Measurements from ENCODE around the gene REXO1.

- TF ChIP-seq POLR2AphosphoS5 (IDR thresholded peaks at IDR 0.05; ENCODE audit: insufficient read depth, low read depth, low read length) (no peak), MYC (IDR thresholded peaks at IDR 0.05; ENCODE audit: low read depth, low read length) (no peak), POLR2A (IDR thresholded peaks at IDR 0.05; ENCODE audit: low read depth, low read length) (no peak), CTCF (IDR thresholded peaks at IDR 0.05; ENCODE audit: extremely low read depth in 1 of 2, insufficient read depth in 1 of 2, low read depth in 1 of 2, low read length in 2 of 2) (no peak), EZH2 (IDR thresholded peaks at IDR 0.05; ENCODE audit: borderline replicate concordance, low read depth, low read length, severe bottlenecking) (no peak), MAX (IDR thresholded peaks at IDR 0.05; ENCODE audit: insufficient read depth, insufficient read length) (no peak), FOS (IDR thresholded peaks at IDR 0.05; ENCODE audit: borderline replicate concordance, insufficient read depth, low read length) (no peak)
These were observed 39.9 kb downstream of the REXO1 start for GRCh38 chr19:1808395-1808731.

Data from endothelial cell of umbilical vein (primary cell).